Measurements from ENCODE around the gene CCDC186. TPM values are rescaled to one million over a fixed set of nuclear protein-coding genes. Genes with fewer than 3 reads are reported as not detected.
"Not testable (repeated sequence)": the region's sequence is repeated elsewhere in the genome, so short reads cannot be mapped to it uniquely, and the experiment has no call there.

The CCDC186 gene
- total RNA-seq, 1 experiment from 2014 or later, result 26.3 TPM

- no peak overlapping the region for H3K4me3 Mint-ChIP-seq (ENCODE audit: unreplicated experiment)
- peak overlapping the region; percentile 55 for H3K27ac Mint-ChIP-seq (ENCODE audit: unreplicated experiment)
- CTCF ChIA-PET, result no interaction called here
- H3K9me3 Mint-ChIP-seq (ENCODE audit: unreplicated experiment), result no peaks in the 10 kb centered on the region
- Histone ChIP-seq H3K36me3 (ENCODE audit: control insufficient read depth, insufficient read depth, low read length) (no peaks in the 10 kb centered on the region), H3K27me3 (replicated peaks; ENCODE audit: control insufficient read depth, insufficient read depth, low read length) (no peaks in the 10 kb centered on the region), H3K9me3 (no peaks in the 10 kb centered on the region), H3K4me3 (ENCODE audit: low read depth, low read length) (no peak overlapping the region), H3K4me1 (0 out of 2 replicates have a peak, but pooled peaks cover 3% of the 10 kb centered on the region)
- POLR2A ChIA-PET, result no interaction called here
- no peak for DNase-seq
- intact Hi-C loops (cut with micrococcal nuclease; ENCODE audit: unreplicated experiment), result no loop called here
- BruUV-seq (replicated peaks), result no TSS peak
- H3K27me3 Mint-ChIP-seq (ENCODE audit: insufficient read depth, unreplicated experiment), result no peaks in the 10 kb centered on the region
- peaks cover 45% of the 10 kb centered on the region for H3K36me3 Mint-ChIP-seq (ENCODE audit: insufficient read depth, unreplicated experiment)
- no peak for TF ChIP-seq CTCF (IDR thresholded peaks at IDR 0.05; ENCODE audit: insufficient read depth in 1 of 2, low read depth in 1 of 2, low read length in 1 of 2, severe bottlenecking in 1 of 2, unreplicated experiment in 1 of 2)
- H3K4me1 Mint-ChIP-seq (ENCODE audit: low read depth, unreplicated experiment), result no peaks in the 10 kb centered on the region
These were observed 32.0 kb downstream of the CCDC186 start for GRCh38 chr10:114142018-114142417.

- H3K4me3 ChIP-seq (ENCODE audit: low read depth, low read length); H3K9me3 Mint-ChIP-seq (ENCODE audit: unreplicated experiment); H3K4me1 ChIP-seq; BruUV-seq (replicated peaks); POLR2A ChIA-PET; H3K4me1 Mint-ChIP-seq (ENCODE audit: low read depth, unreplicated experiment); H3K4me3 Mint-ChIP-seq (ENCODE audit: unreplicated experiment); H3K27me3 Mint-ChIP-seq (ENCODE audit: insufficient read depth, unreplicated experiment); DNase-seq; H3K9me3 ChIP-seq; intact Hi-C loops (cut with micrococcal nuclease; ENCODE audit: unreplicated experiment); H3K27ac Mint-ChIP-seq (ENCODE audit: unreplicated experiment); H3K27me3 ChIP-seq (replicated peaks; ENCODE audit: control insufficient read depth, insufficient read depth, low read length); CTCF ChIA-PET; H3K36me3 ChIP-seq (ENCODE audit: control insufficient read depth, insufficient read depth, low read length): not testable (repeated sequence)
- peaks cover 48% of the 10 kb centered on the region for H3K36me3 Mint-ChIP-seq (ENCODE audit: insufficient read depth, unreplicated experiment)
These were observed 33.2 kb downstream of the CCDC186 start for GRCh38 chr10:114140827-114141226.

GRCh38 chr10:114140036-114140435, 34.0 kb downstream of the CCDC186 start:
- H3K36me3 ChIP-seq (ENCODE audit: control insufficient read depth, insufficient read depth, low read length), result no peaks in the 10 kb centered on the region
- H3K4me1 Mint-ChIP-seq (ENCODE audit: low read depth, unreplicated experiment), result no peaks in the 10 kb centered on the region
- no peaks in the 10 kb centered on the region for H3K27me3 Mint-ChIP-seq (ENCODE audit: insufficient read depth, unreplicated experiment)
- no peak overlapping the region for H3K4me3 ChIP-seq (ENCODE audit: low read depth, low read length)
- 0 out of 2 replicates have a peak, but pooled peaks cover 3% of the 10 kb centered on the region for H3K4me1 ChIP-seq
- peaks cover 49% of the 10 kb centered on the region for H3K36me3 Mint-ChIP-seq (ENCODE audit: insufficient read depth, unreplicated experiment)
- ChIA-PET POLR2A (no interaction called here), CTCF (no interaction called here)
- no peak overlapping the region for H3K4me3 Mint-ChIP-seq (ENCODE audit: unreplicated experiment)
- intact Hi-C loops (cut with micrococcal nuclease; ENCODE audit: unreplicated experiment), result no loop called here
- no peak for DNase-seq
- H3K27ac Mint-ChIP-seq (ENCODE audit: unreplicated experiment), result no peak overlapping the region
- no peaks in the 10 kb centered on the region for H3K9me3 ChIP-seq
- no peaks in the 10 kb centered on the region for H3K9me3 Mint-ChIP-seq (ENCODE audit: unreplicated experiment)
- no TSS peak for BruUV-seq (replicated peaks)
- TF ChIP-seq CTCF (IDR thresholded peaks at IDR 0.05; ENCODE audit: insufficient read depth in 1 of 2, low read depth in 1 of 2, low read length in 1 of 2, severe bottlenecking in 1 of 2, unreplicated experiment in 1 of 2), result no peak
- no peaks in the 10 kb centered on the region for H3K27me3 ChIP-seq (replicated peaks; ENCODE audit: control insufficient read depth, insufficient read depth, low read length)

GRCh38 chr10:114138581-114138980, 35.4 kb downstream of the CCDC186 start:
- no peaks in the 10 kb centered on the region for H3K27me3 ChIP-seq (replicated peaks; ENCODE audit: control insufficient read depth, insufficient read depth, low read length)
- DNase-seq, result no peak
- H3K4me3 Mint-ChIP-seq (ENCODE audit: unreplicated experiment), result no peak overlapping the region
- no peaks in the 10 kb centered on the region for H3K9me3 ChIP-seq
- no TSS peak for BruUV-seq (replicated peaks)
- H3K27ac Mint-ChIP-seq (ENCODE audit: unreplicated experiment), result no peak overlapping the region
- H3K4me3 ChIP-seq (ENCODE audit: low read depth, low read length), result no peak overlapping the region
- ChIA-PET CTCF (no interaction called here), POLR2A (no interaction called here)
- no peaks in the 10 kb centered on the region for H3K36me3 ChIP-seq (ENCODE audit: control insufficient read depth, insufficient read depth, low read length)
- no peaks in the 10 kb centered on the region for H3K27me3 Mint-ChIP-seq (ENCODE audit: insufficient read depth, unreplicated experiment)
- no peaks in the 10 kb centered on the region for H3K4me1 Mint-ChIP-seq (ENCODE audit: low read depth, unreplicated experiment)
- intact Hi-C loops (cut with micrococcal nuclease; ENCODE audit: unreplicated experiment), result no loop called here
- no peaks in the 10 kb centered on the region for H3K9me3 Mint-ChIP-seq (ENCODE audit: unreplicated experiment)
- H3K4me1 ChIP-seq, result 0 out of 2 replicates have a peak, but pooled peaks cover 3% of the 10 kb centered on the region
- no peak for TF ChIP-seq CTCF (IDR thresholded peaks at IDR 0.05; ENCODE audit: insufficient read depth in 1 of 2, low read depth in 1 of 2, low read length in 1 of 2, severe bottlenecking in 1 of 2, unreplicated experiment in 1 of 2)
- peaks cover 61% of the 10 kb centered on the region for H3K36me3 Mint-ChIP-seq (ENCODE audit: insufficient read depth, unreplicated experiment)
